NCI-H2171 treated with DMSO at 0.1 percent for 48 hours (cell line): Measurements from ENCODE around the gene BCL11A.

ENCODE experiments used
- DNase-seq: peaks from one replicate; lab custom pipeline; 2025; lab: John Stamatoyannopoulos, UW

BCL11A gene

DNA sequence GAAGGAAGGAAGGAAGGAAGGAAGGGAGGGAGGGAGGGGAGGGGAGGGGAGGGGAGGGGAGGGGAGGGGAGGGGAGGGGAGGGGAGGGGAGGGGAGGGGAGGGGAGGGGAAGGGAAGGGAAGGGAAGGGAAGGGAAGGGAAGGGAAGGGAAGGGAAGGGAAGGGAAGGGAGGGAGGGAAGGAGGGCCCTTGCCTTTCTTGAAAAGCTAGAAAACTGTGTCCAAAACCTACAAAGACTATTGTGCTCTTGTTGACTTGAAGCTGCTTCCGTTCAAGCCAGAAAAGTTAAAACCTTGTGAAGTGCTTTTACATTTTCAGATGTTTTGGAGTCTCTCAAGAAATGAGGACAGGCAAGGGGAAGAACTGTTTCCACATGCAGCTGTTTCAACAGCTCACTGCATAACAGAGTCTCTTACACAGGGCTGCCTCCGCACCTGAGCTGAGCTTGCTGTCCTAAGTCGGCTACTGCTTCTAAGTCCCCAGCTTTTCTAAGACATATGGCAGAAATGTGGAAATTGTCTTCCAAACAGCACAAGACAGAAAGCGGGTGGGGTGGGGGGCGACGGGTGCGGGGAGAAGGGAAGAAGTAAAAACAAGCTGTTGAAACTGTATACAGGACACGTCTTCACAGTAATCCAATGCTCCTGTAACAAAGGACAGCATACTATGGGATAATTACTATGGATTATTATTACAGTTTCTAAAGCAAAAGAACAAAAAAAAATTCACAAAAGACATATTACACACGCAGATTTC, 46.1 kb downstream of the BCL11A start:
- DNase-seq = no peak

DNA sequence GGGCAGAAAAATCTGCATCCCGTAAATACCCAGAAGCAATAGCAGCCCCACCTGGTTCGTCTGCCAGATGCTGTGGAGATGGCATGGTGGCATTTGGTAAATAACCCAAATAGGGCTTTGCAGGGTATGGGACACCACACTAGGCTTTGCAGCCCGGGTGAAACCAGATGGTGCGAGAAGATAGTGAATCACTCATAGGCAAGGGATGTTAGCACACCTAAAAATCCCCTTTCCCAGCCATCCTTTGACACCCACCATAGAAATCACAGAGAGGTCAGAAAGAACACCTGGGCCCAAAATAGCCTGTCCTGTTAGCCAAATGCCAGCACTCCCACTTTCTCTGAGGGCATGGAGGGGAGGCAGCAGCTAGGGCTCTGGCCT, 47.6 kb downstream of the BCL11A start:
- peak; percentile 41 for DNase-seq

DNA sequence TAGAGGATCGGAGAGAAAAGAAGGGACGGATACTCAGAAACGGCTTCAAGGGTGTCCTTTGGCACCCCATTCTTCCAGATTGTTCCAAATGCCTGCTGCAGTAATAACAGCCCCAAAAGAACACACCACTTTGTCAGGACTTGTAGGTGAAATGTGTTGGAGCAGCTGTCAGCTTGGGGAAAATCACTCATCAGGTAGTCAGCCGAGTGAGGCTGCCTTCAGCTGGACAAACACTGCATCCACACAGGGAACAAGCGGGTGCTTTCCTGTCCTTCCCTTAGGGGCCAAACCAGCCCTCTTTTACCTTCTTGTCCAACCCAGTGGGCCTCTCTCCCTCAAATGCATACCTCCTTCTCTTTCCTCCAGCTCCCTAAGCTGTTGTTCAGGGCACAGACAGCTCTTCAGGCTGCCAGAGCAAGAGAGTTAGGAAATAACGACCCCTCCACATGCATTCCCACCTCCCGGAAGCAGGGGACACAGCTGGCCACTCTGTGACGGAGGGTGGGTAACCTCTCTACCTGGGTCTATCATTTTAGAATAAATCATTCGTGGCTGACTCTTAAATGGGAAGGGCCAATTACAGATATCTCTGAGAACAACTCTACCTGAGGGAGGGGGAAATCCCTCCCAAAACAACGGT, 48.1 kb downstream of the BCL11A start:
- DNase-seq = peak; percentile 51

DNA sequence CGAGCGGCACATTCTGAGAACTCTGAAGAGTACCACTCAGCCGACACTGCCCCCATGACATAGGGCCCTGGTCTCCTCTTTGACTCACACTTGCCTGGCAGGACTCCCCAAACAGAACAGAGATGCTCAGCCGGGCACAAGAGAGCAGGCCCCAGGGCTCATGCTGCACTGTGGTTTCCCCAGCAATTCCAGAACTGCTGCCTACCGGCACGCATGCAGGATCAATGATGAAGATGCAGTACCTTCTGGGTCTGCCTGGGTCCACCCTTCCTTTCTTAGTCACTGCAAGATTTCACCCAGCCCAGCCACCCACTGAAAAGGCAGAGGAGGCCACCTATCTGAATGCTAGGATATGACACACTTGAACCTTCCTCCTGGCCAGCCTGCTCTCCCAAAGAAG, 49.4 kb downstream of the BCL11A start:
- DNase-seq = no peak

DNA sequence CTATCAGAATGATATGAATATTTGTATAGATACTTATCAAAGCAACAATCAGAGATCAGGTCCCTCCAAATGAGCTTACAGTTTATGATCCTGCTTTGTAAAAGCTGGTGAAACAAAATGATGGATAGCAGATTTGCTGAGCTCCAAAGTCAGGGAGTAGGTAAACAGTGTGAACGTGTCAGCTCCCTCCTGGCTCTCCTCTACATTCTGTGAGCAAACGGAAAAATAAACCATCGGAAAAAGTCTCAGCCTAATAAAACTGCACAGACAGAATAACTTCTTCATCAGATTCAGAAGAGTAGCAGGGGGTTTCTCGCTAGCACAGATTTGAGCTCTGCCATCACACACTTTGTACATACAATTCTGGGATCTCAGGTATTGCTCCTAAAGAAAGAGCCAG, 51.3 kb downstream of the BCL11A start:
- no peak for DNase-seq

DNA sequence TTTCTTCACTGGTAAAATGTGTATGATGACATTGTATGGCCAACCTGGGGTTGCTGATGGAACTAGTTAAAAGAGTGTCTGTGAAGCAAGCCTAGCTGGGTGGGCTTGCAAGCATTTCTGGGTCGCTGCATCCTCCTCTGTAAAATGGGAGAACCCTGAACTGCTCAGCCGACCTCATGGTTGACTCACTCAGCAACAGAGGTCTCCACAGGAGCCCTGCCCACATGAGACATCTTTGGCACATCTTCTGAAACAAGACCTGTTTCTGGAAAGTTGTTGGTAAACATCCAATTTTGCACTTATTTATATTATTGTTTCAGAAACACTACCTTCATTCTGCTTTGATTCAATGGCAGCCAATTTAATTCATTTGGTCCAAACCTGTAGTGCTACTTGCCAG, 52.6 kb downstream of the BCL11A start:
- no peak for DNase-seq

DNA sequence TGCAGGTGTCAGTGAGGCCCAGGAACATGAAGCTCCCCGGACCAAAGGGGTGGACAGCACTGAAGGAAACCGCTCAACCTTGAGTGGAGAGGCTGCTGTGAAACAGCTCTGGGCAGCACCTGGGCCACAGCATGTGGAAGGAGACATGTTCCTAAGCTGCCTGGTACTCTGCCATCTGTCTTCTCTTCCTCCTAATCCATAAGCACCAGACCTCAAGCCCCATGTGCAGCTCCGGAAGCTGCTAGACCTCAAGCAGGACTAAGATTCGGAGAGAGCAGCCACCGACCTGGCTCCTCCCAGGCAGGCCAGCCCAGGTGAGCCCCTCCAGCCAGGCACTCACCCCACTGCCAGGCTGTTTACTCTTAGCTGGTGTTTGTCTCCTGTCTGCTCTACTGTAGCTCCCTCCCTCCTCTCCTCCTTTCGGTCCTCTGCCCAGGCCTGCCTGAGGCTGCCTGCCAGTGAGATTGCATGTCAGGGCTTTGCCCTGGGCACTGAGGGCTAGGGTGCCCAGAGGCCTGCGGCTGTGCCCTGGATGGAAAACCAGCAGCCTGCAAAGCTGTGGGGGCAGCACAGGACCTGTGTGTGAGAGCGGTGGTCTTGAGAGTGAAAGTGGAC, 53.7 kb downstream of the BCL11A start:
- peak; percentile 83 for DNase-seq

DNA sequence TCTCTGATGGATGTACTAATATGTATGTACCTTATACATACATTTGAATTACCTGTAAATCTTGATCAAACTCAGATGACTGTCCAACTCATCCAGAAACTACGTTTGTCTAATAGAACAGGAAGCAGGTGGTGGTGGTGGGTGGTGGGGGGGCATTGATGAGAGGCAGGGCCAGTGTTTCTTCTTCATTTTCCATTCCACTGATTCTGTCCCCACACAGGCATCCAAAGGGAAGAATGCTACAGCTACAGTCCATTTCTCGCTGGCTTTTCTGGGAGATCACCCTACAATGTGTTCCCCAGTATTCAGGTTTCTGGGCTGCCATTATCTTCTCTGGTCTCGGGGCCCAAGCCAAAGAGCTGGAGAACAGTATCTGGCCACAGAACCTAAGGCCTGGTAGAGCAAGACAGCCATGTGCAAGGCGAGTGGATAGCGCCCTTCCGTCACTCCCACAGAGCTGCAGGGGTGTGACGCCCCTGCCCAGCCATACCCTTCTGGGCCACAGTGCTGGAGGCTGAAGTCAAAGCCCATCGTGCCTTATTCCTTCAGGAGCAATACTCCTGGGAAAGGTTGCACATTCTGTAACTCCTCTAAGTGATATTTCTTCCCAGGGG, 54.5 kb downstream of the BCL11A start:
- no peak for DNase-seq

DNA sequence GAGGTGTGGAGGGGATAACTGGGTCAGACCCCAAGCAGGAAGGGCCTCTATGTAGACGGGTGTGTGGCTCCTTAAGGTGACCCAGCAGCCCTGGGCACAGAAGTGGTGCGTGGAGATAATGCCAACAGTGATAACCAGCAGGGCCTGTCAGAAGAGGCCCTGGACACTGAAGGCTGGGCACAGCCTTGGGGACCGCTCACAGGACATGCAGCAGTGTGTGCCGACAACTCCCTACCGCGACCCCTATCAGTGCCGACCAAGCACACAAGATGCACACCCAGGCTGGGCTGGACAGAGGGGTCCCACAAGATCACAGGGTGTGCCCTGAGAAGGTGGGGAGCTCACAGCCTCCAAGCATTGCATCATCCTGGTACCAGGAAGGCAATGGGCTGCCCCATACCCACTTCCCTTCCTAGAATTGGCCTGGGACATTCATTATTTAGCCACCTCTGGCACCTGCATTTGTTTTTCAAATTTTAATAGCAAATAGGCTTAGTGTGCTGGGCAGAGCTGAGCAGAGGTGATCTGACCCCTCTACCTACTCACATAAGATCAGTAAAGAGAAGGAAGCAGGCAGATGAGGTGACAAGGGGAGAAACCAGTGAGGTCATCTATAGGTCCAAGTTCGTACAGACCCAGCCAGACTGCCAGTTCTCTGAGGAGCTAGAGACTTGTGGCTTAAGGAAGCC, 55.2 kb downstream of the BCL11A start:
- DNase-seq = no peak

DNA sequence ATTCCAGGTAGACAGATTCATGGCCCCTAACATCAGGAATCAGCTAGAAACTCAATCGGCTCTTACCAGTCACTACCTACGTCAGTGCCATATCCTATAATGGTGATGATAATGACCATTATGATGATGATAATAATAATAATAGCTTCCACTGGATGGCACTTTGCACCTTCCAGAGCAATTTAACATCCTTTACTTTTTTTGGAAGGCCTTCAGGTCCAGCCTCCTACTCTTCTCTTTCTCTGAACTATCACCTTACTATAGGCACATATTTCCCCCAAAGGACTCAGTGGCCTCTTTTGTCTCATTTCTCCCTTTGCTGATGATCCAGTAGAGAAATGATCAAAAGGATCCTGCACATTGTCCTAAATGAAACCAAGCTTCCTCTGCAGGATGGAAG, 56.0 kb downstream of the BCL11A start:
- no peak for DNase-seq

DNA sequence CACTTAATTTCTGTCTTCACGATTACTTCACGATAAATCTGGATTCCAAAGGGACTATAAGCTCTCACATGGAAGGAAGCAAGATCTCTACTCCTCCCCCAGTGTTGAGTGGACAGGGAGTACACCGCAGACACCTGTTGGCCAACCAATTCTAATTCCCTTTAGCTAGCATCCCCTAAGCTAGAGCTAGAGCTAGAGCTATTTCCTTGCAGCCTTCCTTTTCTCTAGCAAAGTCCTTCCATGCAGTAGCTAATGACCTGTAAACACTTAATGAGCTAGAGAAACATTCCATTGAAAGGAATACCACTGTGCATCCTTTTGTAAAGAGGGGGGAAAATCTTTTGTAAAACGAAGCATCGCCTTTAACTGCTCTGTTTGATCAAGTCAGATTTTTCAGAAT, 56.5 kb downstream of the BCL11A start:
- DNase-seq = no peak

DNA sequence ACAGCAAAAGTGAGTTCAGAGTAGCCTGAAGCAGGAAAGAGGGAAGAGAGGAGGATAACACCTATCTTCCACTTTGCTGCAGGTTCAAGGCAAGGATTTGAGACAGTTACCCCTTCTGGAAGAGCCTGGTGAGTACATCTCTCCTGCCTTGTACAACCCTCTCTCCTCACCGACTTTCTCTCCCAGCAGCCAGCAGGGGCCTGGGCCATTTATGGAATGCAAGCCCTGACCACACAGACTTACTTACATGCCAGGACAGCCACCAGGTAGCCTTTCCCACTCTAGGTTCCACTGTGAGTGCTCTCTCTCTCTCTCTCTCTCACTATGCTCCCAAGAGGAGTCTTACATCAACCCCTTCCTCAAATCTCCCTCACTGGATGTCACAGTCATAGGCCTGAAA, 57.0 kb downstream of the BCL11A start:
- no peak for DNase-seq

DNA sequence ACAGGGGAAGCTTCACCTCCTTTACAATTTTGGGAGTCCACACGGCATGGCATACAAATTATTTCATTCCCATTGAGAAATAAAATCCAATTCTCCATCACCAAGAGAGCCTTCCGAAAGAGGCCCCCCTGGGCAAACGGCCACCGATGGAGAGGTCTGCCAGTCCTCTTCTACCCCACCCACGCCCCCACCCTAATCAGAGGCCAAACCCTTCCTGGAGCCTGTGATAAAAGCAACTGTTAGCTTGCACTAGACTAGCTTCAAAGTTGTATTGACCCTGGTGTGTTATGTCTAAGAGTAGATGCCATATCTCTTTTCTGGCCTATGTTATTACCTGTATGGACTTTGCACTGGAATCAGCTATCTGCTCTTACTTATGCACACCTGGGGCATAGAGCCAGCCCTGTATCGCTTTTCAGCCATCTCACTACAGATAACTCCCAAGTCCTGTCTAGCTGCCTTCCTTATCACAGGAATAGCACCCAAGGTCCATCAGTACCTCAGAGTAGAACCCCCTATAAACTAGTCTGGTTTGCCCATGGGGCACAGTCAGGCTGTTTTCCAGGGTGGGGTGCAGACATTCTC, 58.3 kb downstream of the BCL11A start:
- no peak for DNase-seq

DNA sequence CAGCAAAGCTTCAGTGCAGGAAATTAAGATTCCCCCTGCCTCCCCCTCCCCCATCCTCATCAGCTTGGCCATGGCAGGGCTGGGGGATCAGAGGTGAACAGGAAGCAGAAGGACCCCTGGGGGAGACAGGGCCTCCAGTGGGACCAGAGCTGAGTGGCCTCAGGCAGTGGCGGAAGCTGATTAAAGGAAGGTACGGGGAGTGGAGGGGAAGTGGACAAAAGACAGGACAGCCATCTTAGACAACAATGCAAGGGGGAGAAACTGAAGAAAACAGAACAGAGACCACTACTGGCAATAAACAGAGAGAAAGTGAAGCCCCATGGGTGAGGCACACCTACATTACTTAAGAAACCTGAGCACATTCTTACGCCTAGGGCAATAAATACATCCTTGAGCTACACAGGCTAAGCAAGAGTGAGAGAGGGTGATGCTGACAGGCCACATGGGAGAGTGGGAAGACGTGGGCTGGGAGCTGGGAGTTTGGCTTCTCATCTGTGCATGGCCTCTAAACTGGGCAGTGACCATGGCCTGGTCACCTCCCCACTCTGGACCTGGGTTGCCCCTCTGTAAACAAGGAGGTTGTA, 59.6 kb downstream of the BCL11A start:
- no peak for DNase-seq

DNA sequence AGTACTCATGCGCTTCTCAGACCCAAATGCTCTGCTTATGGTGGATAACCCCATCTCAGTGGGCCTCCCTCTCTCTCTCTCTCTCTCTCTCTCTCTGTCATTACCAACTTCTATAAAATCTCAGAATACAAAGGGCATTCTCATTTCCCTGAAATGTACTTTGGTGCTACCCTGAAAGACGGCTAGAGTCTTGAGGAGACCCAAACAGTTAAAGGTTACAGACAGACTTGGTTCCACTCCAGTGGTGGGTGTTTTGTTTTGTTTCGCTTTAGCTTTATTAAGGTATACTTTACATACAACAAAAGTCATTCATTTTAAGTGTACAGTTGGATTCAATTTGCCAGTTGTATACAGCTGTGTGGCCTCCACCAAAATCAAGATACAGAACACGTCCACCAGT, 60.9 kb downstream of the BCL11A start:
- DNase-seq = no peak

DNA sequence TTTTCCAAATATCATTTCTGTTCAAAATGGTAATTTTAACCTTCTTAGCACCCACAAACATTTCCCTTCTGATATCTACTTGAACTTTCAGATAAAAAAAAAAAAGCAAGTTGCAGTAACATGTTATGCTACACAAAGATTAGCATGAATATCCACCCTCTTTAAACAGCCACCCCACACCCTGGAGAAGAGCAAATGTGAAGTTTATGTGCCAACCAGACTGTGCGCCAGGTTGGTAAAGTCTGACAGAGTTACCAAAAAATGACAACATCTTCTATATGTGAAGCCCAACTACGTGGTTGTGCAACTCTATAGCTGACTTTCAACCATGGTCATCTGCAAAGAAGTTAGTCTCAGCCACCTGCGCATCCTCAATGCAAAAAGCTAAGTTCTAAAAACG, 62.6 kb downstream of the BCL11A start:
- no peak for DNase-seq

DNA sequence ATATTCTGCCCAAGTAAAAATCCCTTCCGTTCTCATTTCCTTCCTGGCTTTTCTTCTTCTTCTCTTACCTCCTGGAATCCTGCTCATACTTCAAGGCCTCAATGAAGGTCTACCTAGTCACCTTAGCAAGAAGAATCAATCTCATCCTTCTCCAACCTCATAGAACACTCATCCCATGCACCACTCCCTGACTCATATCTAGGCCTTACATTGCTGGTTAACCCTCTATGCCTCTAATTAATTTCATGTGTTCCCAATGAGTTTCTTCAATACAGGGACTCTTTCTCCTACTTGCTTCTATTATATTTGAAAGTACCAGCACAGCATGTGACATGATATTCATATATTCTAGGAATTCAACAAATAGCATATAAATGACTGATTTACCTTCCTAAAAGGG, 63.0 kb downstream of the BCL11A start:
- DNase-seq = no peak

DNA sequence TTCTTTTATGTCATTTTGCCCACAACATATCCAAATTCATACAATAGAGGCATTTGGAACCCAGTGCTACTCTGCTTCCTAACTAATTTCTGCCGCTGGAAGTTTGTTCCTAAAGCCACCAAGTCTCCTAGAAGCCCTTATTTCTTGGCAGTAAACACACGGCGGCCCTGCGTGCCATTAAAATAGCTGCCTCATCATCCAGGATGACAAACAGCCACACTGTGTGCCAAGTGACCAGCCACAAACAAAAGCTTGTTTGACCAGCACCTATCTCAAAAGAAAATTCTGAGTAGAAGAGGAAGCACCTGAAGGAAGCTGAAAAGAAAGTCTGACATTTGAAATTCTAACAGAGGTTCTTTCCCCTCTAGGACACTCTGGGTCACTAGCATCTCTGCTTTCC, 64.2 kb downstream of the BCL11A start:
- DNase-seq = no peak

DNA sequence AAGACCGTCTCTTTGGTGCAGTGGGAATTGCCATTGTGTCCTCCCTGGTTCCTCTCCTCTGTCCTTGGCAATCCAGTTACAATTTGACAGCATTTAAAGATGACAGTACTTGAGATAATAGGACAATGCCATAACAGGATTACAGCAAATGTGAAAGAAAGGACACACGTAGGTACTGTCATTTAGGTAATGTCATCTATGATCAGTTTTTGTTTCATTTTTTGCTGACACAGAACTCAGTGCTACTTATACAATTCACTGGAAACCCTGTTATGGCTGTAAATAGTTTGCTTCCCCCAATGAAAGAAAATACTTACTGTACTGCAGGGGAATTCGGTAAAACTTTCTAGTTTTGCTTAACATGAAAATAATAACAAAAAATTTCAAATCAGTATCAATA, 65.2 kb downstream of the BCL11A start:
- no peak for DNase-seq

DNA sequence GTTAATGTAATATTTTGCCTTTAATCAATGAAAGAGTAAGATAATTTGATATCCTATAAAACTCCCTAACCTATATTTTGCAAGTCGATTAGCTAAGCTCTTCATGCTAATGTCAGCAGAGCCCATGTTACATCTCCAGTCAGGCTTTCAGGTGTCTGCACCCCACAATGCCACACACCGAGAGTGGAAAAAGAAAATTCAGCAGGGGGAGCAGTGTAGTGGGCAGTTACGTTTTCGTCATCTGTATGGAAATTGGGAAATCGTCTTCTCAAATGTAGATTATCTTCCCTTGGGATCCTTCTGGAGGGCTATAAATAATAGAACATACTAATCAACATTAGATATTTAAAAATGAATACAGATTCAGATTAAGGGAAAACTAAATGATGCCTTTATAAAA, 66.3 kb downstream of the BCL11A start:
- DNase-seq = no peak

DNA sequence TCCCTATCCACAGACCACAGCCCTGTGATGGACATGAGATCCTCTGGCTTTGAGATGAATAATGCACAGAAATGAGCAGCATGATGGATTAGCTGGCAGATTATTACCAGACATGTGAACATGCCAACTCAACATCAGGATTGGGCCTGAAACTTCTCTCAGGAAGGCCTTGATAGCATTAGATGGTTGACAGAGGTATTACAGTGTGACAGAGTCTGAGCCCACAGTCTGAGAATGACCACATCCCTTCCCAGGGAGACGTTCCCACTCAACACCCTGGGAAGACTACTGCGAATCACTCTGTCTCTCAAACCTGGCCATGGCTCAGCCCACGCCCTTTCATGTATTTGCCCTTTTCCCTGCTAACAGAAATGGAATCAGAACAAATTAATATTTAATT, 66.9 kb downstream of the BCL11A start:
- no peak for DNase-seq

DNA sequence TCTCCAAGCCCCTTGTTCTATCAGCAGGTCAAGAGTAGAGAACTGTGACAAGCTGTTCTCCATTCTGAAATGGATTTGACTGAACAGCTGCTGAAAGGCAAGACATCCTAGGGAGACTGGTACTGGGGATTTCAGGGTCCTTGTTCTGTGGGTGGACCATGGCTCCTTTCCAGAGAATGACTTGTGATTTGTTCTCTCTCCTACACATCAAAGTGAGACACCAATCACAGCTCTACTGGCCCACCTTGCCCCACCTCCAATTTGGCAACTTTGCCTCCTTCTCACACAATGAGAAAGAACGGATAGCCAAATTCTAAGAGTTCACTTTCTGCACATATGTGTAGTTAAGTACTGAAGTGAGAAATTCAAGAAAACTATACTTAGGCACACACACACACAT, 67.4 kb downstream of the BCL11A start:
- no peak for DNase-seq
